Ishikawa (cell line): ENCODE results near the gene ATP8A2.

Experiments
- CEBPB ChIP-seq: IDR thresholded peaks from 2 replicates; pipeline ENCODE4 v1.6.1; 2012
- CREB1 ChIP-seq: IDR thresholded peaks from 2 replicates; pipeline ENCODE4 v1.6.1; 2012; ENCODE audit warnings: low read depth
- EGR1 ChIP-seq: IDR thresholded peaks from 2 replicates; pipeline ENCODE4 v1.6.1; 2012
- EP300 ChIP-seq: IDR thresholded peaks from 2 replicates; pipeline ENCODE4 v1.6.1; 2012; ENCODE audit warnings: borderline replicate concordance
- FOXM1 ChIP-seq: IDR thresholded peaks from 2 replicates; pipeline ENCODE4 v1.6.1; 2012; ENCODE audit warnings: low read depth, borderline replicate concordance
- MAX ChIP-seq: IDR thresholded peaks from 2 replicates; pipeline ENCODE4 v1.6.1; 2012
- NFIC ChIP-seq: IDR thresholded peaks from 2 replicates; pipeline ENCODE4 v1.6.1; 2012
- RAD21 ChIP-seq: IDR thresholded peaks from 2 replicates; pipeline ENCODE4 v1.6.1; 2012; ENCODE audit warnings: low read depth
- REST ChIP-seq: IDR thresholded peaks from 2 replicates; pipeline ENCODE4 v1.6.1; 2012; ENCODE audit warnings: low read depth, mild to moderate bottlenecking
- TAF1 ChIP-seq: IDR thresholded peaks from 2 replicates; pipeline ENCODE4 v1.6.1; 2012; ENCODE audit warnings: low read depth, mild to moderate bottlenecking
- TCF12 ChIP-seq: IDR thresholded peaks from 2 replicates; pipeline ENCODE4 v1.6.1; 2012; ENCODE audit warnings: low read depth
- TEAD4 ChIP-seq: IDR thresholded peaks from 2 replicates; pipeline ENCODE4 v1.6.1; 2012
- USF1 ChIP-seq: IDR thresholded peaks from 2 replicates; pipeline ENCODE4 v1.6.1; 2012
- YY1 ChIP-seq: IDR thresholded peaks from 2 replicates; pipeline ENCODE4 v1.6.1; 2012; ENCODE audit warnings: low read depth
- ZBTB7A ChIP-seq: IDR thresholded peaks from 2 replicates; pipeline ENCODE4 v1.6.1; 2012; ENCODE audit warnings: low read depth

The ATP8A2 gene

GRCh38 chr13:25375727-25376358 is 4.1 kb downstream of the ATP8A2 start:
- no peak for TF ChIP-seq USF1
- TF ChIP-seq RAD21 = peak; percentile 60

- no peak for TF ChIP-seq REST
- TF ChIP-seq YY1 = no peak
- no peak for TF ChIP-seq RAD21
- no peak for TF ChIP-seq TEAD4
- TF ChIP-seq EP300 = no peak
- no peak for TF ChIP-seq FOXM1
- no peak for TF ChIP-seq USF1
- TF ChIP-seq CEBPB = no peak
These were observed 5.6 kb downstream of the ATP8A2 start for GRCh38 chr13:25377244-25377962.

GRCh38 chr13:25378528-25378927 is 6.8 kb downstream of the ATP8A2 start:
- TF ChIP-seq RAD21 (no peak), CREB1 (no peak), USF1 (no peak)

- no peak for TF ChIP-seq MAX
- no peak for TF ChIP-seq EP300
- TF ChIP-seq RAD21 = no peak
- no peak for TF ChIP-seq TCF12
- TF ChIP-seq TEAD4 = no peak
- no peak for TF ChIP-seq NFIC
- no peak for TF ChIP-seq YY1
- TF ChIP-seq REST = no peak
- TF ChIP-seq CEBPB = no peak
- no peak for TF ChIP-seq CREB1
- TF ChIP-seq FOXM1 = no peak
- TF ChIP-seq EGR1 = no peak
- no peak for TF ChIP-seq TAF1
- TF ChIP-seq ZBTB7A = no peak
- TF ChIP-seq USF1 = no peak
These were observed 7.2 kb downstream of the ATP8A2 start for GRCh38 chr13:25379011-25379410.

GRCh38 chr13:25380082-25380481 is 8.3 kb downstream of the ATP8A2 start:
- TF ChIP-seq MAX = no peak
- TF ChIP-seq FOXM1 = no peak
- no peak for TF ChIP-seq TAF1
- TF ChIP-seq EGR1 = no peak
- TF ChIP-seq TCF12 = no peak
- no peak for TF ChIP-seq RAD21
- TF ChIP-seq REST = no peak
- no peak for TF ChIP-seq EP300
- no peak for TF ChIP-seq NFIC
- no peak for TF ChIP-seq TEAD4
- TF ChIP-seq ZBTB7A = no peak
